A673 (cell line): ENCODE measurements around the gene SIX1. TPM values are rescaled to one million over a fixed set of nuclear protein-coding genes. Genes with fewer than 3 reads are reported as not detected.
A peak's percentile ranks its signal among the peaks of the same experiment; 100 is the strongest.

ENCODE experiments used
- BruUV-seq: library from RNA; stranded (reverse); fragments of 400-500 nt; replicated peaks from 2 replicates; lab custom pipeline; 2021; lab: Mats Ljungman, UMichigan
- CTCF ChIA-PET: fragments of 300-600 bp; sonication (Branson Sonifier 250); formaldehyde crosslinking; loops from one replicate; lab custom pipeline; 2022; ENCODE audit warnings: antibody characterized with exemption; lab: Charles Lee
- POLR2A ChIA-PET: fragments of 300-600 bp; sonication (Branson Sonifier 250); formaldehyde crosslinking; loops from one replicate; lab custom pipeline; 2022; ENCODE audit warnings: antibody characterized with exemption; ENCODE audit not compliant: low non-redundant PET; lab: Charles Lee
- DNase-seq: peaks from one replicate; pipeline ENCODE4 v3.0.0-alpha.2; 2015; ENCODE audit warnings: low spot score
- H3K27ac ChIP-seq: fragments of 200-600 bp; sonication (generic); 2 replicates; pipeline ENCODE4 v1.5.1; 2016; ENCODE audit warnings: mixed run types, low read depth, mild to moderate bottlenecking, mixed read lengths, antibody characterized with exemption, low read length; ENCODE audit not compliant: poor library complexity, severe bottlenecking
- H3K27me3 ChIP-seq: fragments of 200-600 bp; sonication (generic); replicated peaks from 2 replicates; pipeline ENCODE4 v1.6.1; 2017; ENCODE audit warnings: mixed run types, low read depth, mild to moderate bottlenecking, mixed read lengths, antibody characterized with exemption, low read length; ENCODE audit not compliant: insufficient read depth, poor library complexity
- H3K36me3 ChIP-seq: fragments of 200-600 bp; sonication (generic); 2 replicates; pipeline ENCODE4 v1.6.1; 2016; ENCODE audit warnings: mixed run types, mild to moderate bottlenecking, mixed read lengths, antibody characterized with exemption, low read length; ENCODE audit not compliant: insufficient read depth, poor library complexity, severe bottlenecking
- H3K4me1 ChIP-seq: fragments of 200-600 bp; sonication (generic); 2 replicates; pipeline ENCODE4 v1.6.1; 2017; ENCODE audit warnings: mixed run types, mild to moderate bottlenecking, mixed read lengths, antibody characterized with exemption, low read length; ENCODE audit not compliant: insufficient read depth, poor library complexity, severe bottlenecking
- H3K4me3 ChIP-seq: fragments of 200-600 bp; sonication (generic); 2 replicates; pipeline ENCODE4 v1.5.1; 2016; ENCODE audit warnings: low read depth, mixed run types, mild to moderate bottlenecking, mixed read lengths, low read length; ENCODE audit not compliant: poor library complexity, severe bottlenecking
- H3K9me3 ChIP-seq: fragments of 200-600 bp; sonication (generic); 2 replicates; pipeline ENCODE4 v1.6.1; 2016; ENCODE audit warnings: mixed run types, low read depth, mild to moderate bottlenecking, mixed read lengths, antibody characterized with exemption, low read length; ENCODE audit not compliant: poor library complexity, severe bottlenecking
- EZH2 ChIP-seq: fragments of 200-600 bp; sonication (generic); IDR thresholded peaks from 2 replicates; pipeline ENCODE4 v1.6.1; 2017; ENCODE audit warnings: borderline replicate concordance, low read depth, mild to moderate bottlenecking, mixed read lengths, antibody characterized with exemption, low read length; ENCODE audit not compliant: poor library complexity, severe bottlenecking
- intact Hi-C: fragments of 100-400 bp; cut with micrococcal nuclease; formaldehyde crosslinking; loops from one replicate; pipeline ENCODE4 v1.10.0; 2022; ENCODE audit not compliant: unreplicated experiment
- total RNA-seq: library from RNA; stranded (reverse); gene quantifications from 2 replicates; pipeline ENCODE4 v1.2.3, GENCODE V29; 2021
- TF ChIP-seq, protein P1 (sequence below): fragments of 300-800, 200-600 bp; sonication (generic); conservative IDR thresholded peaks from 2 replicates; pipeline ENCODE4 v1.5.1; 2017; ENCODE audit warnings: low read depth, mild to moderate bottlenecking, antibody characterized with exemption, low read length, moderate library complexity, mixed read lengths

The SIX1 gene
- total RNA-seq, 1 experiment from 2014 or later: 24.0 TPM

DNA sequence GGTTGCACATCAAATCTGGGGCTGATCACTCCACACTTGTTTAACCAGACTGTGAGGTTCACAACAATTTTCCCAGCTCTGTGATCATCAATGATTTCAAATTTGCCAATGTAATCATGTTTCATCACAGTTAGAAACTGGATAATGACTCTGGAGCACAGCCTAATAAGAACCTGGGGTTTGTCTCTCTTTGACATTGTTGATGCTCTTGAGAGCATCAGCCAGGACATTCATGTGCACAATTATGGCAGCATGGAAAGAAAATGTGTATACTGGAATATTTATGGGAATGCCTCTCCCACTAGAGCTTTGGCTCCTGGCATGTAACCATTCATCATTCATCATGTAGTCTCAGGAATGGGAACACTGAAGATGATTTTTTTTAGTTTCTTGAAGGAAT lies 47.0 kb downstream of the SIX1 start:
- Histone ChIP-seq H3K27ac (no peak overlapping the region), H3K9me3 (peaks cover 4% of the 10 kb centered on the region), H3K4me3 (no peak overlapping the region), H3K4me1 (peaks cover 8% of the 10 kb centered on the region), H3K36me3 (no peaks in the 10 kb centered on the region), H3K27me3 (no peaks in the 10 kb centered on the region)
- intact Hi-C loops: no loop called here
- DNase-seq: no peak
- ChIA-PET POLR2A (no interaction called here), CTCF (no interaction called here)
- no TSS peak for BruUV-seq
- TF ChIP-seq, protein P1, sequence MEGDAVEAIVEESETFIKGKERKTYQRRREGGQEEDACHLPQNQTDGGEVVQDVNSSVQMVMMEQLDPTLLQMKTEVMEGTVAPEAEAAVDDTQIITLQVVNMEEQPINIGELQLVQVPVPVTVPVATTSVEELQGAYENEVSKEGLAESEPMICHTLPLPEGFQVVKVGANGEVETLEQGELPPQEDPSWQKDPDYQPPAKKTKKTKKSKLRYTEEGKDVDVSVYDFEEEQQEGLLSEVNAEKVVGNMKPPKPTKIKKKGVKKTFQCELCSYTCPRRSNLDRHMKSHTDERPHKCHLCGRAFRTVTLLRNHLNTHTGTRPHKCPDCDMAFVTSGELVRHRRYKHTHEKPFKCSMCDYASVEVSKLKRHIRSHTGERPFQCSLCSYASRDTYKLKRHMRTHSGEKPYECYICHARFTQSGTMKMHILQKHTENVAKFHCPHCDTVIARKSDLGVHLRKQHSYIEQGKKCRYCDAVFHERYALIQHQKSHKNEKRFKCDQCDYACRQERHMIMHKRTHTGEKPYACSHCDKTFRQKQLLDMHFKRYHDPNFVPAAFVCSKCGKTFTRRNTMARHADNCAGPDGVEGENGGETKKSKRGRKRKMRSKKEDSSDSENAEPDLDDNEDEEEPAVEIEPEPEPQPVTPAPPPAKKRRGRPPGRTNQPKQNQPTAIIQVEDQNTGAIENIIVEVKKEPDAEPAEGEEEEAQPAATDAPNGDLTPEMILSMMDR: no peak
- TF ChIP-seq EZH2: no peak

DNA sequence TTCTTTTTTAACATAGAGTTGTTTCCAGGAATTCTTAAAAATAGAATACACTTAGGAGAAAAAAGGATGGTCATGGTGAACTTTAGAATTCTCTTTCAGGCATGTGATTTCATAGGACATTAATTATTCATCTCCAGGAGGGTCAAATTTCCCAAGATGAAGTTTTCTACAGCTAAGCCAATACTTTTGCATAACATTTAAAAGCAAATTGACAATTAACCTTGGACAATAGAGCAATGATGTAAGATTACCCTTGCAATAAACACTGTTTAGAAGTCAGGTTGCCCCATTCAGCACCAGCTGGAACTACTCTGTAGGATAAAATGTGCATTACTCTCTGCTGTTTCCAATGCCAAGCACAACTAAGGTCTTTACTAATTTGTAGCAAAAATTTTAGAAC lies 49.5 kb downstream of the SIX1 start:
- intact Hi-C loops: no loop called here
- H3K9me3 ChIP-seq: no peaks in the 10 kb centered on the region
- ChIA-PET POLR2A (no interaction called here), CTCF (no interaction called here)
- DNase-seq: peak; percentile 18
- H3K36me3 ChIP-seq: no peaks in the 10 kb centered on the region
- H3K27me3 ChIP-seq: no peaks in the 10 kb centered on the region
- BruUV-seq: no TSS peak
- TF ChIP-seq, protein P1: no peak
- TF ChIP-seq EZH2: no peak
- H3K4me1 ChIP-seq: peaks cover 10% of the 10 kb centered on the region
- H3K27ac ChIP-seq: no peak overlapping the region
- no peak overlapping the region for H3K4me3 ChIP-seq

DNA sequence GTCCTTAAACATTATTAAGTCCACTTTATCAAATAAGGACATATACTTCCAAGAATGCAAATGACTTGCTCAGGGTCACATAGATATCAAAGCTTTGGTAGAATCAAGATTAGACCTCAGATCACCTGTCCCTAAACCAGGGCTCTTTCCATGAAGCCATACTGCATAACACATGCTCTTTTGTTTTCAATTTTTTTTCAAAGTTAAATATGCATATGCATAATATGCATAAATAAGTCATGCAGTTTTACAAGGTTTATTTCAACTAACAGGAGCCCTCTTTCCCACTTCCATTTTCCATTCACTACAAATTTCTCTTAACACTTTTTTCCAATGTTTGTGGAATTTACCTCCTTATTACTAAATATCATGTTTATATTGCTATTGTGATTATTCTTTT lies 53.1 kb downstream of the SIX1 start:
- ChIA-PET POLR2A (no interaction called here), CTCF (no interaction called here)
- TF ChIP-seq EZH2: no peak
- TF ChIP-seq, protein P1: no peak
- no peaks in the 10 kb centered on the region for H3K36me3 ChIP-seq
- H3K27me3 ChIP-seq: no peaks in the 10 kb centered on the region
- no peak overlapping the region for H3K27ac ChIP-seq
- no peak for DNase-seq
- H3K4me1 ChIP-seq: peaks cover 10% of the 10 kb centered on the region
- no peak overlapping the region for H3K4me3 ChIP-seq
- intact Hi-C loops: no loop called here
- BruUV-seq: no TSS peak
- no peaks in the 10 kb centered on the region for H3K9me3 ChIP-seq
